Right lobe of liver (tissue), 4 donors: ENCODE results near the gene XKR8.

Experiments used
- CTCF ChIP-seq, 4 donors: fragments of 200-600 bp in 3 of 4; fragments of 450-650 bp in 1 of 4; IDR thresholded peaks; one replicate each; pipeline versions ENCODE4 v1.5.1 to v1.8.0; 2016 to 2022; ENCODE audit warnings: antibody characterized with exemption in 4 of 4, mild to moderate bottlenecking in 2 of 4
- POLR2A ChIP-seq: fragments of 450-650 bp; IDR thresholded peaks from one replicate; pipeline ENCODE4 v1.6.1; 2017; ENCODE audit warnings: antibody characterized with exemption, mild to moderate bottlenecking
- donor health status: DM: no; HTN: no; CAD: no.
- donor health status: DM: no; HTN: no; CAD: no.
- donor health status: DM: no; HTN: yes; CAD: no.

GRCh38 chr1:27974417-27974781, 14.6 kb downstream of the XKR8 start:
- TF ChIP-seq CTCF (IDR thresholded peaks at IDR 0.05) (no peak), POLR2A (no peak)
